Activated CD4-positive, alpha-beta memory T cell treated with anti-CD3 and anti-CD28 coated beads, Interleukin-2, amount 10 ng/mL, durations not matched to agents 7 days and 5 days (primary cell): ENCODE measurements around the gene POPDC2. TPM values are rescaled to one million over a fixed set of nuclear protein-coding genes. Genes with fewer than 3 reads are reported as not detected.

Source experiments
- CTCF ChIA-PET: fragments of 350-600 bp; sonication (Branson Sonifier 250); formaldehyde crosslinking; loops from one replicate; lab custom pipeline; 2021; ENCODE audit warnings: antibody characterized with exemption, inconsistent platforms; lab: Charles Lee
- POLR2A ChIA-PET: fragments of 350-600 bp; sonication (Branson Sonifier 250); formaldehyde crosslinking; loops from one replicate; lab custom pipeline; 2021; ENCODE audit warnings: antibody characterized with exemption; lab: Charles Lee
- DNase-seq: peaks from one replicate; pipeline ENCODE4 v3.0.0-alpha.2; 2020
- H3K27ac Mint-ChIP-seq: one replicate; pipeline ENCODE4 v1.8.0; 2021; ENCODE audit warnings: mild to moderate bottlenecking, mixed read lengths
- H3K27me3 Mint-ChIP-seq: one replicate; pipeline ENCODE4 v1.8.0; 2021; ENCODE audit warnings: mixed read lengths
- H3K36me3 Mint-ChIP-seq: one replicate; pipeline ENCODE4 v1.8.0; 2021; ENCODE audit warnings: low read depth, mixed read lengths
- H3K4me1 Mint-ChIP-seq: one replicate; pipeline ENCODE4 v1.8.0; 2021; ENCODE audit warnings: mixed read lengths
- H3K4me3 Mint-ChIP-seq: one replicate; pipeline ENCODE4 v1.8.0; 2021; ENCODE audit warnings: mild to moderate bottlenecking, mixed read lengths
- H3K9me3 Mint-ChIP-seq: one replicate; pipeline ENCODE4 v1.8.0; 2021; ENCODE audit warnings: mixed read lengths
- total RNA-seq, 2 experiments: library from RNA; stranded (reverse); gene quantifications; one replicate each; pipeline ENCODE4 v1.2.3, GENCODE V29; 2021

POPDC2 gene
- total RNA-seq, 2 experiments from 2014 or later = 2.4 to 3.2 TPM

DNA sequence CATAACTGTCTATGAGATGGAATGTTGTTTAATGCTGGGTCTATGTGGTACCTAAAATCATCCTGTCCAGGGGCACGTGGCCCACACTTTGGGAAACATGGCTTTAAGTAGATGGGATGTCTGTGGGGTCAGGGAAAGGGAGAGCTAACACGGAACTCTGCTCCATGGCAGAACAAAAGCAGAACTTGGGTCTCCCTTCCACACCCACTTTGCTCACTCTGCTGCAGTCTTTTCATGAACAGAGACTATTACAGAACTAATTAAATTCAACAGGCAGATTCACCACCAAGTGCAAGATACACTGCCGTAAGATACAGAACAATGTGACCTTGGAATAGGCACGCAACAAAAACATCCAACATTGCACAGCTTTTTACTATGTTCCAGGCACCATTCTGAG is 28.2 kb downstream of the POPDC2 start:
- Mint-ChIP-seq H3K9me3 (no peaks in the 10 kb centered on the region), H3K36me3 (peaks cover 3% of the 10 kb centered on the region), H3K27me3 (no peaks in the 10 kb centered on the region), H3K4me3 (no peak overlapping the region), H3K4me1 (peaks cover 47% of the 10 kb centered on the region), H3K27ac (no peak overlapping the region)
- no peak for DNase-seq
- CTCF ChIA-PET = no interaction called here
- POLR2A ChIA-PET = no interaction called here

DNA sequence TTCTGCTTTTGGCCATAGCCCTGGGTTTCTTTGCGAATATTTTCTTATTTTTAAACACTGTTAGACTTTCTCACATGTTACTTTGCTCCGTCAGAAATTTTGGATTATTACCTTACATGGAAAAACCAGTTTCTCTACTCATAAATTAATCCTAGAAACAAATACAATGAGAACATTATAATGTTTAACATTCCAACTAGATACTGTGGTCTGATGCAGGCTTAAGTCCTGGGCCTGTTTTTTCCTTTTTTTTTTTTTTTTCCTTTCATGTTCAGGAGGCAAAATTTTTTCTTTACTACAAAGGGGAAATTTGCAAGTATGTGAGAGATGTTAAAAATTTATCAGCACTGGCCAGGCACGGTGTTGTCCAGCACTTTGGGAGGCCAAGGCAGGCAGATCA is 28.9 kb downstream of the POPDC2 start:
- no peak overlapping the region for H3K27ac Mint-ChIP-seq
- H3K4me1 Mint-ChIP-seq = peaks cover 48% of the 10 kb centered on the region
- POLR2A ChIA-PET = no interaction called here
- H3K36me3 Mint-ChIP-seq = peaks cover 3% of the 10 kb centered on the region
- CTCF ChIA-PET = no interaction called here
- no peak for DNase-seq
- H3K9me3 Mint-ChIP-seq = no peaks in the 10 kb centered on the region
- no peak overlapping the region for H3K4me3 Mint-ChIP-seq
- H3K27me3 Mint-ChIP-seq = no peaks in the 10 kb centered on the region

DNA sequence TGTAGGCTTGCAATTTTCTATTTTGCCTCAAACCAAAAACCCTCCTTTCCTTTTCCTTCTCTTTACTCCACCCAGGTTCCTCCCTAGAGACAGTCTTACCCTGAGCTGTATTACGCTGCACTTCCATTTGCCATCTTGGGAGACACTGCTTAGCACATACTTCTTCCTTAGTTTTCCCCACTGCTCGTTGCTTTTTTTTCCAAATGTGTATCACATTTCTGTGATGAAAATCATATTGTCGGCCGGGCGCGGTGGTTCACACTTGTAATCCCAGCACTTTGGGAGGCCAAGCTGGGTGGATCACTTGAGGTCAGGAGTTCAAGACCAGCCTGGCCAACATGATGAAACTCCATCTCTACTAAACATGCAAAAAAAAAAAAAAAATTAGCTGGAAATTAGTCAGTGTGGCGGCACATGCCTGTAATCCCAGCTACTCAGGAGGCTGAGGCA is 29.5 kb downstream of the POPDC2 start:
- Mint-ChIP-seq H3K4me1 (peaks cover 51% of the 10 kb centered on the region), H3K36me3 (peaks cover 3% of the 10 kb centered on the region), H3K4me3 (no peak overlapping the region), H3K27ac (peak overlapping the region; percentile 14), H3K27me3 (no peaks in the 10 kb centered on the region), H3K9me3 (no peaks in the 10 kb centered on the region)
- CTCF ChIA-PET = no interaction called here
- DNase-seq = no peak
- POLR2A ChIA-PET = no interaction called here

DNA sequence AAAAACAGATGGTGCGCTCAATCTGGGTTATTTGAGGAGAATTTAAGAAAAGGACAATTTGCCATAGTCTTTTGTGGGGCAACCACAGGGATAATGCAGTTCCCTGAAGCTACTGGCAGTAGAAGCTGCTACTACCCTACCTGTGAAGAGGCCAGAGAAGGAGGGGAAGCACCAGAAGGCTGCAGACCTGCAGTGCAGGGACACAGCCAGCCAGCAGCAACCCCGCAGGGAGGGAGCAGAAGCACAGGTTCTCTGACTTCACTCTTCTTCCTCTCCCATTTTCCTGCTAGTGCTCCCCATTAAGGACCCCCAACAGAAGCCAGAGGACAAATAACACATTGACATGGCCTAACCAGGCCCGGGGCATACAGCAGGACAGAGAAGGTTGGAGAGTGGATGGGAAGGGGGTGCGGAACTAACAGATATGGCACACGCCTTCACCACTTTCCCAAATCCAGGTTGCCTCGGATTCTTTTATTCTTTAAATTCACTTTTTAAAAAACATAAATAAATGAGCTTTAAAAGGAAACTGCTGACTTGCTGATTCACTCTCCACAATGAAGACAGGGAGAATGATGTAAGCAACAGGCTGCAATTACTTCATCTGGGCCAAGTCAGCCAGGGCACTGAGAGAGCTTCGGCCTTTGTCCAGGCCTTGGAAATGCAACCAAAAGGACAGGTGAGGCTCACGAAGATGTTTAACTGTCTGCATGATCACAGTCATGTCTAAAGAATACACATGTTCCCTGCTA is 30.1 kb downstream of the POPDC2 start:
- H3K27ac Mint-ChIP-seq = peak overlapping the region; percentile 14
- ChIA-PET CTCF (no interaction called here), POLR2A (no interaction called here)
- no peaks in the 10 kb centered on the region for H3K27me3 Mint-ChIP-seq
- no peaks in the 10 kb centered on the region for H3K9me3 Mint-ChIP-seq
- peaks cover 3% of the 10 kb centered on the region for H3K36me3 Mint-ChIP-seq
- DNase-seq = no peak
- peaks cover 52% of the 10 kb centered on the region for H3K4me1 Mint-ChIP-seq
- no peak overlapping the region for H3K4me3 Mint-ChIP-seq

DNA sequence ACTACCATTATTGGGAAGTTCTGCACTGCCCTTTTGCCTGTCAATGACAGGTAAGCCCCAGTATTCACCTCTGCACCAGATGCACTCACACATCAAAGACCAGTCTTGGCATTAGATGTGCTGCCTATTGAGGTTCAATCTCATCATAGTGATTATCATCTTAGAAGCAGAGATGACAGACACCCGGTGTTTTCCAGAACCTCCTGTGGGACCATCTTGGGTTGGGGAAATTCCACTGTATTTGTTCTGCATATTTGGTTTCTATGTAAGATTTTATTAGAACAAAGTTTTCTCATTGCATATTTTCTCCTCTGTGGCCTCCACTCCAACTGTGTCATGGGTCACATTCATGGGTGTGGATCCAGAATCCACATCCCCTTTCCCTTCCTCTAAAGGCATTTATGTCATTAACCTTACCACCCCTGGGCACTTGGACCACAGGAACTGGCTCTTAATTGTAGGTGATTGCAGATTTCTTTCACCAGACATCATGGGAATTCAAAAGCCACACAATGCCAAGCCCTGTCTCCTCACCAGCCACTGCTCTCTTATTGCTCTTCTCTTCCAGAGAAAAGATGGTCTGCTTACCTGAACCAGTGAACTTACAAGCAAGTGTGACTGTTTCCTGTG is 31.5 kb downstream of the POPDC2 start:
- Mint-ChIP-seq H3K27me3 (no peaks in the 10 kb centered on the region), H3K27ac (no peak overlapping the region), H3K4me3 (no peak overlapping the region), H3K9me3 (peaks cover 2% of the 10 kb centered on the region), H3K4me1 (peaks cover 55% of the 10 kb centered on the region), H3K36me3 (peaks cover 3% of the 10 kb centered on the region)
- CTCF ChIA-PET = no interaction called here
- DNase-seq = no peak
- POLR2A ChIA-PET = interaction anchor here (1.0 to 1.2 kb wide), 3 partner anchors 8 to 66 kb away, joined by 3 to 6 read pairs (median 3); no protein-coding TSS in a partner anchor

DNA sequence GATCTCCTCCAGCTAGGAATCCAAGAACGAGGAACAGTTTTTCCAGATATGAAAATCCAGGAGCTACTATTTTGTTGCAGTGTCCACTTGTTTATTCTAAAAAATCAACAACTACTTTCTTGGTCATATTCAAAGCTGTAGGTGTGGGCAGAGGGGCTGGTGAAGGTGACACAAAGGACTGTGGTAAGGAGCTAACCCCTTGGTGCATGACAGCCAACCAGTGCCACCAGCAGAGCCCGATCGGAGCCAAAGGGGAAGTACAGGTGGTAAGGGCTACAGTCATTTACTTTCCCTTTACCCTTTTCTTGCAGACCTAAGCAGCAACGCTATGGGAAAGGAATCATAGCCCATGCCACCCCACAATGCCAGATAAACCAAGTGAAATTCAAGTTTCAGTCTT is 32.0 kb downstream of the POPDC2 start:
- CTCF ChIA-PET = interaction anchor here (0.5 kb wide), 1 partner anchor 68 kb away, joined by 4 read pairs; no protein-coding TSS in a partner anchor

DNA sequence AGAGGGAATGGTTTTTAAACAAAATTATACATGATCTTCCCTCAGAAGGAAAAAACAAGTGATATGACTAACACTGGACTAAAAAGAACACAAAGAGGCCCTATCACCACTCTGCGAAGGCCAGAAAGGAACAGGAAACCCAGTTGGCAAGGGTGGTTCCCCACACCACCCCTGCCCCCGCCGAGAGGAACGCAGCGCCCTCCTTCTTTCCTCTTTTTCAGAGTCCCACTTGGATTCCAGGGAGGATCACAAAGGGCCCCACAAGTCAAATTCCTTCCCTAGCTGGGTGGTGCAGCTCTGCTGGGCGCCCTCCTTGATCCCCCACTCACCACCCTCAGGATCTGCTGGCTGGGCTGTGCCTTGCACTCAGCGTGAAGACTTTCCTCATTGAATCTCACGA is 32.9 kb downstream of the POPDC2 start:
- H3K4me1 Mint-ChIP-seq = peaks cover 55% of the 10 kb centered on the region
- H3K27me3 Mint-ChIP-seq = no peaks in the 10 kb centered on the region
- H3K4me3 Mint-ChIP-seq = no peak overlapping the region
- peak overlapping the region; percentile 59 for H3K27ac Mint-ChIP-seq
- H3K36me3 Mint-ChIP-seq = peaks cover 3% of the 10 kb centered on the region
- DNase-seq = peak; percentile 35
- ChIA-PET CTCF (no interaction called here), POLR2A (interaction anchor here (0.8 to 1.2 kb wide), 2 partner anchors 10 to 45 kb away, joined by 4 to 6 read pairs; no protein-coding TSS in a partner anchor)
- peaks cover 2% of the 10 kb centered on the region for H3K9me3 Mint-ChIP-seq

More for the DNA sequence above, 32.0 kb downstream of the POPDC2 start:
- POLR2A ChIA-PET = interaction anchor here (1.0 to 1.2 kb wide), 3 partner anchors 9 to 66 kb away, joined by 3 to 6 read pairs (median 3); no protein-coding TSS in a partner anchor
- Mint-ChIP-seq H3K27ac (peak overlapping the region; percentile 21), H3K4me3 (no peak overlapping the region), H3K4me1 (peaks cover 55% of the 10 kb centered on the region), H3K36me3 (peaks cover 3% of the 10 kb centered on the region), H3K9me3 (peaks cover 2% of the 10 kb centered on the region), H3K27me3 (no peaks in the 10 kb centered on the region)
- peak; percentile 40 for DNase-seq

DNA sequence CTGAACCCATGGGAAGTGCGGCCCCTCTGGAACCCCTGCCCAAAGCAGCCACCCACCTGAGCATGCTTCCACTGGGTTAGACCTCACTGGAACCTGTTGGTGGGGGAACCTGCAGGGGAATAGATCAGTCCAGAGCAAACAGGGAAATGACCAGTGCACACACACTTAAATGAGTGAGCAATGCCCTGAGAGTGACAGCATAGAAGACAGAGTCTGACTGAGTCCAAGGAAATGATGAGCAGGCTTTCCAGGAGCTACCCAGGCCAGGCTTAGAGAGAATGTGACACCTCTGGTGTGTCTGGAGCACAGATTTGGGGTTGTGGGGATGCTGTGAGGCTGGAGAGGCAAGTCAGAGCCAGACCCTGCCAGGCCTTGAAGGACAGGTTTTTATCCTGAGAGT is 34.2 kb downstream of the POPDC2 start:
- no peaks in the 10 kb centered on the region for H3K27me3 Mint-ChIP-seq
- no peak overlapping the region for H3K27ac Mint-ChIP-seq
- H3K4me3 Mint-ChIP-seq = no peak overlapping the region
- peaks cover 2% of the 10 kb centered on the region for H3K9me3 Mint-ChIP-seq
- CTCF ChIA-PET = no interaction called here
- peaks cover 3% of the 10 kb centered on the region for H3K36me3 Mint-ChIP-seq
- POLR2A ChIA-PET = interaction anchor here (1.0 kb wide), 1 partner anchor 12 kb away, joined by 3 read pairs; no protein-coding TSS in a partner anchor
- DNase-seq = no peak
- H3K4me1 Mint-ChIP-seq = peaks cover 55% of the 10 kb centered on the region

DNA sequence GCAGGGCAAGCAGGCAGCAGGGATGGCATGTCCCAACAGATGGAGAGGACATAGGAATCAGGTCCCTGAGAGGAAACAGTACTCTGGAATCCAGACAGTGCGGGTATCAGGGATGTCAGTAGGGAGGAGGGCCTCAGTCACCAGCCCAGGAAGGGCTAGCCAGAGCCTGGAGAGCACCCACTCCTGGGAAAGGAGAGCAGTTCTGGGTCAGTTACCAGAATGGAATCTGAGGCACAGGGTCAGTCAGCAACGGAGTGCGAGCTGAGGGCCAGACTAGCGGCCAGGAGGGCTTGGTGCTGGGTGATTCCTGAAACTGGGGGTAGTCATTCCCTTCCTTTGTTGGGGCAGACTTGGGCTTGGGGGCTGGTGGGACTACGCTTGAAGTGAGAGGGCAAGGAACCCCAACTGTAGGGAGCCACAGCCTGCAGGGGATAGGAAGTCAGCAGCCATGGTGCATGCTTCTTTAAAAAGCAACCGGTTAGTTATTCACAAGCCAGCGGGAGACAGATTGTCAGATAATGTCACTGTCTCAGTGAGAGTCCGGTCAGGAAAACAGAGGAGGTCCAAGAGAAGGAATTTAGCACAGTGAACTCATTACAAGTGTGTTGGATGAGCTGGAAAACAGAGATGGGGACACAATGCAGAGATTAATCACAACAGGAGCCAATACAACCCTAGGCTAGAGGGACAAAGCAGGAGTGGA is 34.8 kb downstream of the POPDC2 start:
- POLR2A ChIA-PET = interaction anchor here (1.0 kb wide), 1 partner anchor 11 kb away, joined by 3 read pairs; no protein-coding TSS in a partner anchor

DNA sequence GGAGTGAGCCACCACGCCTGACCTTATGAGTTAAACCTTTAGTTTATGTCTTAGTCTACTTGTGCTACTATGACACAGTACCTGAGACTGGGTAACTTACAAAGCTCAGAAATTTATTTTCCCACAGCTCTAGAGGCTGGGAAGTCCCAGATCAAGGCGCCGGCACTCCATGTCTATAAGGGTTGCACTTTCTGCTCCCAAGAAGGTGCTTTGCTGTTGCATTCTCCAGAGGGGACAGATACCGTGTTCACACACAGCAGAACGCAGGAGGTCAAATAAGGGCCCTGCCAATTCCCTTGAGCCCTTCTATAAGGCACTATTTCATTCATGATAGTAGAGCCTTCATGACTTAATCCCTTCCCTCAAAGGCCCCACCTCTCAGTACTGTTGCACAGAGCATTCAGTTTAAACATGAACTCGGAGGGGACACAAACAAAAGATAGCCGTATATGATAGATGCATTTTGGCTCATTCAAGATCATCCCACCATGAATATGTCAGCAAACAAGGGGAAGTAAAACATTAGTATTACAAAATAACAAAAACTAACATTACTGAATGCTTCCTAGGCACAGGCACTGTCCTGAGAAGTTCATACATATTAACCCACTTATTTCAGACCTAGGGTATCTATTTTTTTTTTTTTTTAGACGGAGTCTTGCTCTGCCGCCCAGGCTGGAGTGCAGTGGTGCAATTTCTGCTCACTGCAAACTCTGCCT is 36.2 kb downstream of the POPDC2 start:
- H3K27ac Mint-ChIP-seq = no peak overlapping the region
- CTCF ChIA-PET = no interaction called here
- no peak for DNase-seq
- H3K4me1 Mint-ChIP-seq = peaks cover 37% of the 10 kb centered on the region
- peaks cover 3% of the 10 kb centered on the region for H3K36me3 Mint-ChIP-seq
- H3K27me3 Mint-ChIP-seq = no peaks in the 10 kb centered on the region
- no peak overlapping the region for H3K4me3 Mint-ChIP-seq
- POLR2A ChIA-PET = no interaction called here
- peaks cover 2% of the 10 kb centered on the region for H3K9me3 Mint-ChIP-seq

More for the DNA sequence above, 34.8 kb downstream of the POPDC2 start:
- Mint-ChIP-seq H3K36me3 (peaks cover 3% of the 10 kb centered on the region), H3K9me3 (peaks cover 2% of the 10 kb centered on the region), H3K27me3 (no peaks in the 10 kb centered on the region), H3K4me3 (no peak overlapping the region), H3K27ac (no peak overlapping the region), H3K4me1 (peaks cover 50% of the 10 kb centered on the region)
- CTCF ChIA-PET = no interaction called here
- no peak for DNase-seq

DNA sequence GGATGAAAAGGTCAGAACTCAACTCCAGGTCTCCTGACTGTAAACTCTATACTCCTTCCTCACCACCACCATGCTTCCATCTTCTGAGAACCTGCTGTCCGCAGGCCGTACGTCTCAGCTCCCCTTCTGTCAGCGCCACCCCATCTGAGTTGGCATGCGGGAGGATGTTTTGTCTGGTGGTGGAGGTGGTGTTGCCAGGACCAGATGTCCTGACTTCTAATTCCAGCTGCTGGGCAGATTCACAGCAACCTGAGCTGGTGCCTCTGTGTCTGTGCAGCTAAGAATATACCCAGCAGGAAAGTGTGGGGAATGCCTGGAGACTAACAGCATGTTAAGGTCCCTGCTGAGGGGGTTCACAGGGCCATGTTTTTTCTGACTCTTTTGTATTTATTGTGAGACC is 39.5 kb downstream of the POPDC2 start:
- H3K27ac Mint-ChIP-seq = no peak overlapping the region

DNA sequence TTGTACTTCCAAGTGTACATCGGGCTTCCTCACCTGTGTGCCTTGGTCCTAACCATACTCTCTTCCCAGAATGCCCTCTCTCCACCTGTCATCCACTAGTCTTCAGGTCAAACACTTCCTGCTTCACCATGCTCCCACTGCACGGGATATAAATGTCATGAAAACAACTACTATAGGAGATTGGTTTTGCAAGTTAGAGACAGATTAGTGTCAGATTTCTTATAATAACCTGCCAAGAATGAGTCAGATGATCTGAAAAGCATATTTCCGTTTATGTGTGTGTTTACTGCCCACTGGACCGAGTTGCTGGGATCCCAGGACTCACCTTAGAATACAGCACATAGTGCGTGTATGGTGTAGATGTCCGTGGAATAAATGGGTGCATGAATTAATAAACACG is 41.3 kb downstream of the POPDC2 start:
- Mint-ChIP-seq H3K4me1 (peaks cover 4% of the 10 kb centered on the region), H3K27ac (no peak overlapping the region), H3K4me3 (no peak overlapping the region), H3K9me3 (no peaks in the 10 kb centered on the region), H3K36me3 (no peaks in the 10 kb centered on the region), H3K27me3 (peaks cover 8% of the 10 kb centered on the region)
- ChIA-PET POLR2A (interaction anchor here (1.0 kb wide), 1 partner anchor 38 kb away, joined by 3 read pairs; no protein-coding TSS in a partner anchor), CTCF (no interaction called here)
- no peak for DNase-seq

More for the DNA sequence above, 39.5 kb downstream of the POPDC2 start:
- no peak for DNase-seq
- peaks cover 5% of the 10 kb centered on the region for H3K4me1 Mint-ChIP-seq
- ChIA-PET CTCF (no interaction called here), POLR2A (no interaction called here)
- peaks cover 2% of the 10 kb centered on the region for H3K9me3 Mint-ChIP-seq
- H3K36me3 Mint-ChIP-seq = no peaks in the 10 kb centered on the region
- no peak overlapping the region for H3K4me3 Mint-ChIP-seq
- peaks cover 8% of the 10 kb centered on the region for H3K27me3 Mint-ChIP-seq
